Measurements from ENCODE around the gene KIFAP3.

DNA sequence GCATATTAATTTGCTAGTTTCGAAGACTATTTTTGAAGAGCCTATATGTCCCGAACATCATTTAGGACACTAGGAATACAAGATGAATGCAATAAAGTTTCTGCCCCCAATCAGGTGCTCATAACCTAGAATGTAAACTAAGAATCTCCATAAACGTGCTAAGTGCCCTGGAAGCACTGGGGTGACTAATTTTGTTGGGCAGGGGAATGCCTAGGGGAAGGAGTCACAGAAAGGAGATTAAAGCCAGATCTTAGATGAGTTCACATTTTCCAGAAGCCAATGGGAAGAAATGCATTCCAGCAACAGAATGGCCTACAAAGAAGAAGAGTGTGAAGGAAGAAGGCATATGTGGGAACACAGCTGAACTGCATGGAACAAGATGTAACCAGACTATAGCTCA is 200.3 kb downstream of the KIFAP3 start:
- TF ChIP-seq CTCF (conservative IDR thresholded peaks at IDR 0.05), result no peak
- no peak for TF ChIP-seq ZFX (IDR thresholded peaks at IDR 0.05)

All from C4-2B (cell line).